ENCODE data around the gene MAP2K5.
A peak's percentile ranks its signal among the peaks of the same experiment; 100 is the strongest.
"Not testable (repeated sequence)": the region's sequence is repeated elsewhere in the genome, so short reads cannot be mapped to it uniquely, and the experiment has no call there.

MAP2K5 gene

GRCh38 chr15:67605871-67606270, 63.4 kb downstream of the MAP2K5 start:
- DNase-seq, result no peak

DNA sequence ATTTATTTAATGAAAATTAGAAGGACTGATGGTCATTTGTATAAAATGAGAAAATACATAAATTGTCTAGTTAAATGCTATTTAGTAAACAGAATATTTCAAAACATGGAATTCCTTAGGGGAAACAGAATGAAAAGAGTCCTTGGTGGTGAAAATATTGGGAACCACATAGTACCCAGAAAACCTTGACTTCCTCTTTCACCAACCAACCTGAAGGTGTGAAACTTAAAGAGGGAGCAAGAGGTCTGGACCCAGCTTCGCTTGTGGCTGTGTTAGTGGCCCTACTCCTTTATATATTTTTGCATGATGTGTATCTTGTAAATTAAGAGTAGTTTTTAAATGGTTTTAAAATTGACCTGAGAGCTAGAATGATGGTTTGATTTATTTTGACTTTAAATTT, 64.2 kb downstream of the MAP2K5 start:
- DNase-seq, result no peak

DNA sequence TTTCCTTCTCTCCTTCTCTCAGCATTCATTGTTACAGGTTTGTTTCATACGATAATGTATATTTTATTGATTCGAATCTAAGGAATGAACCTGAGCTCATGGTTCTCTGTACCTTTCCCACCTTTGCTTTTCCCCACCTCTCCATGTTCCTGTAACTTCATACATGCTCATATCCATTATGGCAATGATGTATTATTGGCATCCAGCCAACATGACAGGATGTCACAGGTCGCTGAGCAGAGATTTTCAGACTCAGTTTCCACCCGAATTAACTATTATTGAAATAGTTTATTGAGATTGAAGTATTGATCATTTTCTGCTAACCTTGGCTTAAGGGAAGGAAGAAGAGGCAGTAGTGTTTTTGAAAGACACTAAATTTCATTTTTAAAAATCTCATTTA, 64.8 kb downstream of the MAP2K5 start:
- no peak for DNase-seq

DNA sequence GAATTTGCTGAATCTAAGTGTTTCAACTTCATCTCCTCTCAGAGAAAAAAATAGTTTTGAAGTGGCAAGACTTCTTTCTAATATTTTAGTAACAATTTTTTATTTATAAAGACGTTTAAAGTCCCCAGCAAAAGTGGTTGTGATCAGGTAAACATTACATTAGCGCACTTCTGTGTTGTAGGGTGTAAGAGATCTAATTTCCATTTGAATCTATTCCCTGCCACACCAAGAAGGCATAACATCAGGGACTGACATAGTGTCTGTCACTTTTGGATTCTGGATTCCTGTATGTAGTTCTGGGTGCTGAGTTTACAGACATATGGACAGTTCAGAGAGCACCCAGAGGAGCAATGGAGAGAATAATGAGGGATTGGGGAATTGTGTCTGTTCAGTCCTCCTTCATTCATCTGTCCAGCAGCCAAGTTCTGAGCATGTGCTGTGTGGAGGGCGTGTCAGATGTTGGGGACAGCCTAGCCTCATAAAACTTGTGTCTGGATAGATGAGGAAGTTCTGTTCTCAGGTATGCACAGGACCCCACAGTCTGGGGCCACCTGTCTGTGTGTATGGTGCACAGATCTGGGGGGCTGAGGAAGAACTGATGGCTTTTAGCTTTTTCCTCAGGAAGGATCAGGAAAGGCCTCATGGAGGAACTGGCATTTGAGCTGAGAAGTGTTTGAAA, 65.6 kb downstream of the MAP2K5 start:
- no peak for DNase-seq

DNA sequence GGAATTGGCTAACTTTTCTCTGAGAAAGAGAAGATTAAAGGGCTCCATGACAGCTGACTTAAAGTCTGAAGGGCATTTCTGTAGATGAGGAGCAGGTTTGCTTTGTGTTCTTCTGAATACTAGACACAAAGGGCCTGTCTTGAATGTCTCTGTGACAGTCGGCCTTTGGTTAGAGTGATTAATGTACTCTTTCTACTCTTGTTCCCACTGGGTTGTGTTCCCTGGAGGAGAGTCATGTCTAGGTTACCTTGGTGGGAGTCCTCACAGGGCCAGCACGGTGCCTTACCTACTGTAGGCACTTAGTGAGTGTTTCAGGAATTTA, 66.1 kb downstream of the MAP2K5 start:
- no peak for DNase-seq

DNA sequence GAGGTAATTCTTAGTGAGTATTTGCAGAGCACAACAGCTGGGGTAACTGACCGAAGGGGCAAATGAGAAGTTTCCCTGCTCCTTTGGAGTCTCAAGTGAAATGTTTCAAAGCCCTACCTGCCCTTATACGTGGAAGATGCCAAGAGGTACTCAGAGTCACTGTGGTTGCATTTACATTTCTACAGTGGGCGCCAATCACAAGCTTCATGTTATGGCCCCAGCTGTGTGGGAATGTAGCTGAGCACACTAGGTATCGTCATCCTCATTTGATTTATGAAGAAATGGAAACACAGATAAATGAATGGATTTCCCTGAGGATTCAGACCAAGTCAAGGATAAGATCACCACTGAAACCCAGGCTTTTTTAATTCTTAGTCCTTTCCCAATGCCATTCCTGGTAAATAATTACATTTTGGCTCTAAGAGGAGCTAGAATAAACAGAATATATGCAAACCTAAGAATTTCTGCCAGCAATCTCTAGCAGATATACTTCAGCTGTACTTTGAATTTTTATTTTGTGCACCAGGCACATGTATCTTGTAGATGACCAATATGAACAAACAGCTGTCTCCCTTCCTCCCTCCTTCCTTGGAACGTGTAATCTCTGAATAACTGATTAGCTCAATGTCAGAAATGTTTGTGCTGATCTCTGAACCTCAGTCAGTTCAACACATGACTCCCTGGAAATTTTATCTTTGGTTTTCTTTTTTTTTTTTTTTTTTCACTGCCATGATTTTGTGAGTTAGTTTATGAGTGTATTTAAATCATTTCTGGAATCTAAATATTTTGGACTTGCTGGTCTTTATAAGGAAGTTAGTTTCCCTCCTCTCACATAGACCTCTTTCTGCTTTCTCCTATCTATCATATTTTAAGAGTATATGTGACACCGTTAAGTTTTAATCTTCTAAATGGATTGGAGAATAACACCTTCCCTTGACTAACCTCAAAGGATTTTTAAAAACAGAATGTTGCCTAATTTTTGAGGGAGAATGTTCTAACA, 69.2 kb downstream of the MAP2K5 start:
- DNase-seq, result no peak

- DNase-seq, result no peak
Measured at GRCh38 chr15:67613211-67613610, 70.7 kb downstream of the MAP2K5 start.

DNA sequence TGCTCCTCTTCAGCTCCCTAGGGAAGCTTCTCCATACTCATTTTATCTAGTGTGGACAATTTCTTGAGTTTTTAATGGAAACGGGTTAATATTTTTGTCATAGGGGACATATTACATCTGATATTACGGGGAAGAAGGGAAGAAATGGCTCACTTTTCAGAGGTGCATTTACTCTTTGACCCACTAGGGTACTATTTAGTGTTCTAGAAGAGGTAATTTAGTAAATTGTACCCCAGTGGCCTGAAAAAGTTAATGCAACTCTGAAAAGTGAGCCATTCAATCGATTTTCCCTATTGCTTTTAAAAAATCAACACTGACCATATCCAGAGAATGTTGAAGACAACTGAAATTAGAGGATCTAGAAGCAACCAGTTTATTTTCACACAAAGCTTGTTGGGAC, 71.2 kb downstream of the MAP2K5 start:
- no peak for DNase-seq

GRCh38 chr15:67615131-67615534, 72.6 kb downstream of the MAP2K5 start:
- DNase-seq, result not testable (repeated sequence)

- no peak for DNase-seq
Measured at GRCh38 chr15:67618297-67618696, 75.8 kb downstream of the MAP2K5 start.

- no peak for DNase-seq
Measured at GRCh38 chr15:67622110-67622509, 79.6 kb downstream of the MAP2K5 start.

GRCh38 chr15:67632261-67632660, 89.8 kb downstream of the MAP2K5 start:
- DNase-seq, result no peak

DNA sequence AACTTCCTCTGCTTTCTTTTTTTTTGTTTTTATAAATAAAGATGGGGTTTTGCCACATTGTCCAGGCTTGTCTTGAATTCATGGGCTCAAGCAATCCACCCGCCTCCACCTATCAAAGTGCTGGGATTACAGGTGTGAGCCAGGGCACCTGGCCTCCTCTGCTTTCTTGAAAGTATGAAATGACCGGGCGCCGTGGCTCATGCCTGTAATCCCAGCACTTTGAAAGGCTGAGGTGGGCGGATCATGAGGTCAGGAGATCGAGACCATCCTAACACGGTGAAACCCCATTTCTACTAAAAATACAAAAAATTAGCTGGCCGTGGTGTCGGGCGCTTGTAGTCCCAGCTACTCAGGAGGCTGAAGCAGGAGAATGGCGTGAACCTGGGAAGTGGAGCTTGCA, 93.4 kb downstream of the MAP2K5 start:
- DNase-seq, result not testable (repeated sequence)

DNA sequence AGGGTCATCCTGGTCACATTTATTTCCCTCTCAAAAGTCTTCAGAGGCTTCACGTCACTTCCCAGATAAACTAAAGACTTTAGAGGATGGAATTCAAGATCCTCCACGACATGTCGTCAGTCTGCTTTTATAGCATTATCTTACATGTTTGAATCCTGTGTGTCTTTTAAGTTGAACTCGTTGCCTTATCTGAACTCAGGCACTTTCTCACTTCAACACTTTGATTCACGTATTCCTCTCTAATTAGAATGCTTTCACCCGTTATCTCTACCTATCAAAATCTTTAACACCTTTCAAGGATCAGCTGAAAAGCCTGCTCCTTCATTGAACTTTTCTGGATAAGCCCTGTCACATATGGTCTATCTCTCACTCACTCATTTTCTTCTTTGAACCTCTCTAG, 97.1 kb downstream of the MAP2K5 start:
- no peak for DNase-seq

DNA sequence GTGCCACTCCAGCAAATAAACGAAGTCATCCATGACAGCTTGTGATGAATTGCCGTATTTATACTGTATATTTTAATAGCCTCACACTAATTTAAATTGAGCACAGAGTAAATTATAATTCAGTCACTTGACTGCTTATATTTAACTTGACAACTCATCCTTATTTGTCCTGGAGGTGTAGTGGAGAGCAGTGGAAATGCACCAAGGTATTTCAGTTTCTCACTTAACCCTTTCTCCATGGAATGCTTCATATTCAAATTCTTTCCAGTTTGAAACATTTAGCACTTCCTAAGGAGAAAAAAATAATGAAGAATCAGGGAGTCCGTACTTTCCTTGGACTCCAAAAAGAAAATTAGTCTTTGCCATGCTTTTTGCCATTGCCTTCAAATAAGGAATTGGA, 99.0 kb downstream of the MAP2K5 start:
- no peak for DNase-seq

GRCh38 chr15:67646847-67647246, 104.3 kb downstream of the MAP2K5 start:
- DNase-seq, result no peak

DNA sequence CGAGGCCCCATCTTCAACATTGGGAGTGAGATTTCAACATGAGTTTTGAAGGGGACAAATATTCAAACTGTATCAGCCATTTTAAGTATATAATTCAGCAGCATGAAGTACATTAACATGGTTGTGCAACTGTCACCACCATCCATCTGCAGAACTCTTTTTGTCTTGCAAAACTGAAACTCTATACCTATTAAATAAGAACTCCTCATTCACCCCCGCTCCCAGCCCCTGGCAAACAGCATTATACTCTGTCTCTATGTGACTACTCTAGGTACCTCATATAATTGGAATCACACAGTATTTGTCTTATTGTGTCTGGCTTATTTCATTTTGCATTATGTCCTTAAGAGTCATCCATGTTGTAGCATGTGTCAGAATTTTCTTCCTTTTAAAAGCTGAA, 110.1 kb downstream of the MAP2K5 start:
- no peak for DNase-seq

DNA sequence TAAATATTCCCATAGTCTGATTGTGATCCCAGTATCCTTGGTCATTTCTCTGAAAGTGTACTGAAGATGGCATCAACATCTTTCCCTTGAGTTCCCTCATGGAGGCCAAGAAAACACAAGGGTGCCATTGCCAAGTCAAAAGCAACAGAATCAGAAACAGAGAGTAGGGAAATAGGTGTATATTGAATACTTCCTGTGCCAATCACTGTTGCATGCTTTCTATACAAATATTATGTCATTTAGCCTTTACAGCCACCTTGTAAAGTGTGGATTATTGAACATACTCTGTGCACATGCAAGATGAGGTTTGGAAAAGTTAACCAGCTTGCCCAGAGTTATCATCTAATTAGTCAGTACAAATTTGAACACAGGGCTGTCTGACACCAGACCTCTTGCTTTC, 117.9 kb downstream of the MAP2K5 start:
- no peak for DNase-seq

DNA sequence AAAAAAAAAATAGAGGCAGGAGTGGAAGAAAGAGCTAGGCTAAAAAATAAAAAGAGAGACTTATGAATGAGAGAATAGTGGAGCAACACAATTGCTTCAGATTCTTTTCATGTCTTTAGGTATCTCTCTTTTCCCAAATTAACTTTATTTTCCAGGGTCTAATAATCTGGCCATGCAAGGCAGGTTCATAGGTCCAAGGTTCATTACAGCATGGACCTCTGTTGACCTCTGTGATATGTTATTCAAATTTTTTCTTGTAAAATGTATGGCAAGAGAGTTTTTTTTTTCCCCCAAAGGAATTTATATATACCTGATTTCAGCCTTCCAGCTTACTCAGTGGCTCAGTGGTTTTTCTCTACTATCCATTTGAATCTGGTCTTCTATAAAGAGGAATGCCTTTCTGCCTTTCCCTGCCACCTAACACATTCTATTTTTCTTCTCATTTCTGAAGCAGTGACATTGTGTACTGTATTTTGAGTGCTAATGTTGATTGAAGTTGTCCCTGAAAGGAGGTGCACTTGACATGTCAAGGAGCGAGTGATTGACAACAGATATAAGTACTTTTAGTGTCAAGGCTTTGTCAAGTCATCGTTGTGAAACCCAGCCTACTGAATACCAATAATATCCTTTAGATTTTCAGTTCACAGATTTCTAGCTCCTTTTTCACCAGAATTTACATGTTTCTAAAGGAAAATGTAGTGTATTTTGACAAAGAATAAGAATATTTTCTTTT, 118.5 kb downstream of the MAP2K5 start:
- peak; percentile 19 for DNase-seq

GRCh38 chr15:67670647-67671305, 128.3 kb downstream of the MAP2K5 start:
- no peak for DNase-seq

DNA sequence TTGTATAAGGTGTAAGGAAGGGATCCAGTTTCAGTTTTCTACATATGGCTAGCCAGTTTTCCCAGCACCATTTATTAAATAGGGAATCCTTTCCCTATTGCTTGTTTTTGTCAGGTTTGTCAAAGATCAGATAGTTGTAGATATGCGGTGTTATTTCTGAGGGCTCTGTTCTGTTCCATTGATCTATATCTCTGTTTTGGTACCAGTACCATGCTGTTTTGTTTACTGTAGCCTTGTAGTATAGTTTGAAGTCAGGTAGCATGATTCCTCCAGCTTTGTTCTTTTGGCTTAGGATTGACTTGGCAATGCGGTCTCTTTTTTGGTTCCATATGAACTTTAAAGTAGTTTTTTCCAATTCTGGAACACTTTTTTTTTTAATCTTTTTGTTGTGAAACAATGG, 130.3 kb downstream of the MAP2K5 start:
- not testable (repeated sequence) for DNase-seq

DNA sequence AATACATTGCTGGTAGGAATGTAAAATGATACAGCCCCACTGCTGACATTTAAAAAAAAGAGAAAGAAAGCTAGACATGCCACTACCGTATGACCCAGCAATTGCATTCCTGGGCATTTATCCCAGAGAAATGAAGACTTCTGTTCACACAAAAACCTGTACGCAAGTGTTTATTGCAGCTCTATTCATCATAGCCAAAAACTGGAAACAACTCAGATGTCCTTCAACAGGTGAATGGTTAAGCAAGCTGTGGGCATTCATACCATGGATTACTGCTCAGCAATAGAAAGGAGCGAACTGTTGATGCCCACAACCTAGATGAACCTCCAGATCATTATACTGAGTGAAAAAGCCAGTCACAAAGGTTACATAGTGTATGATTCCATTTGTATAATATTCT, 132.5 kb downstream of the MAP2K5 start:
- DNase-seq, result no peak

DNA sequence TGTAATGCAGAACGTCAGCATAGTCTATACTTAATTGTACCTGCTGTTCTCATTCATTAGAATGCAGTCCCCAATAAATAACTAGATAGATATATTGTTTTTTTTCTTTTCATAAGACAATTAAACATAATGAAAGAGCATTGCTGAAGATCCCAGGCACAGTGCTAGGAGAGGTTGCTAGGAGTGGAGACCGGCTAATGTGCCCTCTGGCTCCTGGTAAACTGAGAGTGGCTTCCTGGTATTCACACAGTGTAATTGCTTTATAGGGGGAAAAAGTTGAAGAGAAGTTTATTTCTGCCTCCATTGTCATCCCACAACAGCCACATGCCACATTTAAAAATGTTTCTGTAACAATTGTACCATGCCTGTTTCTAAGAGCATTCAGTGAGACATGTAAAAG, 135.6 kb downstream of the MAP2K5 start:
- no peak for DNase-seq

Measured in NCI-H187 treated with DMSO at 0.1 percent for 48 hours (cell line).